Loucy (cell line): ENCODE data around the gene DBH.

Experiments used
- CTCF ChIP-seq: fragments of 200-600 bp; sonication (generic); conservative IDR thresholded peaks from 2 replicates; pipeline ENCODE4 v1.5.1; 2014; ENCODE audit warnings: mild to moderate bottlenecking, antibody characterized with exemption, low read length
- EZH2phosphoT487 ChIP-seq: fragments of 200-600 bp; IDR thresholded peaks from 2 replicates; pipeline ENCODE4 v1.6.1; 2018; ENCODE audit warnings: antibody characterized with exemption, mild to moderate bottlenecking, moderate library complexity, borderline replicate concordance

- TF ChIP-seq CTCF (no peak), EZH2phosphoT487 (no peak)
Measured at GRCh38 chr9:133604856-133605255, 31.3 kb upstream of the DBH start.
